HG03521 (cell line): ENCODE results near the gene WDFY1.
"Not testable (repeated sequence)": the region's sequence is repeated elsewhere in the genome, so short reads cannot be mapped to it uniquely, and the experiment has no call there.

ENCODE experiments used
- ATAC-seq: cut with Tn5 transposase; IDR thresholded peaks from one replicate; pipeline ENCODE4 v1.9.1; 2021; ENCODE audit warnings: mild to moderate bottlenecking, moderate library complexity; ENCODE audit not compliant: unreplicated experiment

Gene WDFY1

DNA sequence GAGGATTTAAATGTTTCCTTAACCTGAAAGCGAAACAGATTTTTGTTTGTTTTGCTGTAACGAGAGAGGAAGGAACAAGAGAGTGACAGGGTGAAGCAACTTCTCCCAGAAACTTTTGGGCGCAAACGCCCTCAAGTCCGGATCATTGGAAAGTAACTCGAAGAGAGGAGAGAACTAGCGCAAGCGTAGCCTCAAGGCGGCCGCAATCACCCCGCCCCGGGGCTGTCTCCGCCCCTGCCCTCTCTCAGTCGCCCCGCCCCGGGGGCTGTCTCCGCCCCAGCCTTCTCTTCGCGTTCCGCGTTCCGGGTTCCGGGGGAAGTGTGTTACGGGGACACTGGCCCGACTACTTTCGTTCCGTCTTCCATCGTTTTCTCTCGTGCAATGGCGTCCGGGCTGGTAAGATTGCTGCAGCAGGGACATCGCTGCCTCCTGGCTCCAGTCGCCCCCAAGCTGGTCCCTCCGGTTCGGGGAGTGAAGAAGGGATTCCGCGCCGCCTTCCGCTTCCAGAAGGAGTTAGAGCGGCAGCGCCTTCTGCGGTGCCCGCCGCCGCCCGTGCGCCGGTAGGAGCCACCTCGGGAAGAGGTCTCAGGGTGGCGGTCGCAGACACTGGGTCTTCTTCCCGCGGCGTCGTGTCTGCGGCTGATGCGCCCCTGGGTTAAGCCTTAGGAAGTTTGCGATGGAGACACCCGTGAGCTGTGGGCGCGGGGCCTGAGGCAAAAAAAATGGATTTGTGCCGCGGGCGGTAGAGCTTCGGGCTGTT lies 12.1 kb upstream of the WDFY1 start, which contains the start of gene MRPL44:
Gene MRPL44 (plus strand): TSS at position 372 of the 760 bp plus-strand sequence. CDS start 10 bp downstream, at position 382.
- peak; percentile 90 for ATAC-seq

DNA sequence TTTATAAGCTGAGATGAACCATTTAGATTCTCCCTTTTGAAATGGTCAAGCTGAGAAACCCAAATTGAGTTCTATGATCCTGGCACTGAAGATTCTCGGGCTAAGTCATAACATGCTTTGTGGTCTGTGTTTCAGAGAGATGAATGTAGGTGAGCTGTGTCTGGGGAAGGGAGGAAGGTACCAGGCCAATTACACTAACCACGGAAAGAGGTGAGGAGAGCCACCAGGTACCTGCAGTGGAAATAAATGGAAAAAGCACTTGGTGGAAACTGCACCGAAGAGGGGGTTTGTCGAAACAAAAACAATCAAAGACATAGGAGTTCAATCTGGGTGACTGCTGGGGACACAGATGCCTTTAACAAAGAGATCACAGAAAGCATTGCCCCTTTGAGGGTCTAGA lies 11.2 kb upstream of the WDFY1 start:
- peak; percentile 28 for ATAC-seq

DNA sequence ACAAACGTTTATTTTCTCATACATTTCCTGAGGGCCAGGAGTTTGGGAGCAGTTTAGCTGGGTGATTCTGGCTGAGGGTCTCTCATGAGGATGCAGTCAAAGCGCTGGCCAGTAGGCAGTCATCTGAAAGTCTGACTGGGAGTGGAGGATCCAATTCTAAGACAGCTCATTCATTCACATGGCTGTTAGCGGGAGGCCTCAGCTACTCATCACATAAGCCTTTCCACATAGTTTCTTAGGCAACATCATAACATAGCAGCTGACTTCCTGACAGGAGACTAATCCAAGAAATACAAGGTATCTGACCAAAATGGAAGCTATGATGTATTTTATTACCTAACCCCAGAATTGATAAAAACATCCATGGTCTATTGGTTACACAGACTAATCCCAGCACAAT lies 9.3 kb upstream of the WDFY1 start:
- ATAC-seq = no peak

DNA sequence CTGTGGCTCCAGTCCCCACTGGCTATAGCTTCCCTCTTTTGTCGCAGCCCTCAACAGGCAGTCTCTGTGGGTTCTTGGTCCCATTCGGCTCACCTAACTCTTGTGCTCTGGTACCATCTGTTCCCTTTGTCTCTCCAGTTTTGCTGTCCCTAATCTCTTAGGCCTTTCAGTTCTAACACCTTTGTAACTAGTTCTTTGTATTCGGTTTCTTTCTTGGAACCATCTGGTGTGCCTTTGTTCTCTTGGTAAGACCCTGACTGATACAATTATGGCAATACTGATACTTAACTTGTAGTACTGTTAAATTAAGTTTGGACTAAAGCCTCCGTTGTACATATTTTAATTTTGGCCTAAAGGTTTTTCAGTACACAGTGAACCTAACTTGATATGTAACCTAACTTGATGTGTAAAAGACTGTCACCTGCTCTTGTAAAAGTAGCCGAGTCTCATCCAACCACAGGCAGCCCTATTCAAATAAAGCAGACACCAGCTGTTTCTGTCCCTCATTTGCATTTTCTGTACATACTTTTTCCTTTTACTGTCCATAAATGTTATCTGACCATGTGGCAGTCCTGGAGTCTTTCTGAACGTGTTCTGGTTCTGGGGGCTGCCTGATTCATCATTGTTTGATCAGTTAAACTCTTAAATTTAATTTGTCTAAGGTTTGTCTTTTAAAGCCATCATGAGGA lies 7.3 kb upstream of the WDFY1 start:
- peak; percentile 51 for ATAC-seq

DNA sequence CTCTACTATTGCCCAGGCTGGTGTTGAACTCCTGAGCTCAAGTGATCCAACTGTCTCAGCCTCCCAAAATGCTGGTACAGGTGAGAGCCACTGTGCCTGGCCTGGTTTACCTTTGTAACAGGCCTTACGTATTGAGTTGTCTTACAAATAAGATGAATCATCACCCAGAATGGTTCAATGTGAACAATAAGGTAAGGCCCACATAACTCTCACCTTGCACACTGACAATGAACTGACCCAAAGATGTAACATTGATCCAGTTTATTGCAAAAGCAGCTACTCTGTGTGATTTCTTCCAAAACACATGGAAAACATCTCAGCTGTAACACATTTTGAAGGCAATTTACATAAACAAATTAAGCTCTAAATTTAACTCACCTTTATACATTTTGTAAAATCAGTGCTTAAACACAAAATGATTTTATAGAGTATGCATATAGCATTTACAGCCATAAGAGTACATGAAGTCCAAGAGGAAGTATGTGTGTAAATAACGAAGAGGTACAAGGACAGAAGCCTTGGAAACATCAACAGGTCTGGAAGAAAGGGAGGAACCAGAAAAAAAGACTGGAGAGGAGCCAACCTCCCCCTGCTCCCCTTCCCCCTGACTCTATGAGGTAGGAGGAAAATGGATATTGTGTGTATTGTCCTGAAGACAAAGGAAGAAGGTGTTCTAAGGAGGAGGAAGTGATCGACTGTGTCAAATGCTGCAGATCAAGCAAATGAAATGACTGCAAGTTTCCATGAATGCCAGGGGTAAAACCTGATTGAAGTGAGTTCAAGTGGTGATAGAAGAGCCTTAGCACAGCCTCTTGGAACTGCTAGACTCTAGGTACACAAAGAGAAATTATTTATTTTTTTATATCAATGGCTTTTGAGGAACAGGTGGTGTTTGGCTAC lies 5.6 kb upstream of the WDFY1 start:
- ATAC-seq = no peak

DNA sequence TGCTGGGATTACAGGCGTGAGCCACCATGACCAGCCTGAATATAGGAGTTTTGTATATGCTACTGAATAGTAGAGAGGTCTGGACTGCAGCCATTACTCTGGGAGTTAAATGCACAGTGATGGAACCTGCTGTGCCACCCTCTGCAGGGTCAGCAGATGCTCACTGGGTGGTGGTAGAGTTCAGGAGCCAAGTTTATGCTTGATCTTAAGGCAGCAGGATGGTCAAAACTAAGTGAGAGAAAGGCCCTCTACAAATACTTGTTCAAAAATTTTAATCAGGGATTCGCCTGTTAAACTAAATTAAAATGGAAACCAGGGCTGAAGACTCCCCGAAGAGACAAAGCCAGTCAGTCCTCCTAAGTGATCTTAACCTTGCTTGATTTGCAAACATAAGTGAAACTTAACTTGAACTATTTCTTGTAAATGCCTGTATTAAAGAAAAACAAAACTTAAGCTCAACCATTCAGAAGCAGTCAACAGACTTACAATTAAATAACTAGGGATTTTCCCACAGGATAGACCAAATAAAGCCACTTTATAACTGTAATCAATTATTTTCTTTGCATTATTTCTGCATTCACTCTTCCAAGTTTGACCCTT lies 4.2 kb upstream of the WDFY1 start:
- no peak for ATAC-seq

- ATAC-seq = no peak
Observed at GRCh38 chr2:223947711-223948205, 2.6 kb upstream of the WDFY1 start.

DNA sequence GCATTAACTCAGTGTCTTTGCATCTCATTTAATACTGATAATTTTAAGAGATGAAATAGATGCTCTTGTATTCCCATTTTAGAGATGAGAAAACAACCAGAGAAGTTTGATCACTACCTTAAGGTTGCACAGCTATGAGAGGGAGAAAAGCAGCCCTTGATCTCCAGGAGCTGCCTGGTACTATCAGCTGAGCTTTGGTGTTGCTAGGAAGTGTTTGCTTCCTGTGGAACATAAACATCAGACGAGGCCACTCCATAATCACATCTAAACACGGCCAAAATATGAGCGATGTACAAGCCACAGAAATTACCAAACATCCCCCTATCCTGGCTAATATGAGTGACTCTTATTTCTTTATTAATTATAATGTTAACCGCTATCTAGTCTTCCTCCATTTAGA lies 620 bp upstream of the WDFY1 start:
- no peak for ATAC-seq

DNA sequence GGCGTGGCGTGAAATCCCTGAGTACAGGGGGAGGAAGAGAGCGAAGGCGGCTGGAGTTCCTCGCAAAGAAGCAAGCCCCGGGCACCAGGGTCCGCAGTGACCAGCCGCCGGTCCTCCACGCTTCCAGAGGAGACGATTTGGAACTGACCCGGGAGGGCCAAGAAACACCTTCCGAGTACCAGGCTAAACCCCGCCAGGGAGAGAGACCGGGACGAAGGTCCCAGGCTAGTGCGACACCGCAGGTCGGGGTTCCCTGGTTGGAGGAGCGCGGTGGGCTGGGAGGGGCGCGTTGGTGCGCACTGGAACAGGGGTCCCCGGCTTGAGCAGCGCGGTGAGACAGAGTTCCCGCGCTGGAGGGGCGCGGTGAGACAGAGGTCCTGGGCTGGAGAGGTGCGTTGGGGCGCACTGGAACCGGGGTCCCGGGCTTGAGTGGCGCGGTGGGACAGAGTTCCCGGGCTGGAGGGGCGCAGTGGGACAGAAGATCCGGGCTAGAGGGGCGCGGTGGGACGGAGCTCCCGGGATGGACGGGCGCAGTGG lies 901 bp downstream of the WDFY1 start:
- no peak for ATAC-seq

GRCh38 chr2:223943561-223944008 lies 1.6 kb downstream of the WDFY1 start:
- no peak for ATAC-seq

- ATAC-seq = no peak
Observed at GRCh38 chr2:223943135-223943534, 2.0 kb downstream of the WDFY1 start.

GRCh38 chr2:223941579-223942277 lies 3.4 kb downstream of the WDFY1 start:
- ATAC-seq = peak; percentile 36

- ATAC-seq = not testable (repeated sequence)
Observed at GRCh38 chr2:223939438-223939837, 5.7 kb downstream of the WDFY1 start.

GRCh38 chr2:223937535-223937934 lies 7.6 kb downstream of the WDFY1 start:
- no peak for ATAC-seq

GRCh38 chr2:223936862-223937326 lies 8.2 kb downstream of the WDFY1 start:
- ATAC-seq = no peak

- no peak for ATAC-seq
Observed at GRCh38 chr2:223935459-223936125, 9.5 kb downstream of the WDFY1 start.

DNA sequence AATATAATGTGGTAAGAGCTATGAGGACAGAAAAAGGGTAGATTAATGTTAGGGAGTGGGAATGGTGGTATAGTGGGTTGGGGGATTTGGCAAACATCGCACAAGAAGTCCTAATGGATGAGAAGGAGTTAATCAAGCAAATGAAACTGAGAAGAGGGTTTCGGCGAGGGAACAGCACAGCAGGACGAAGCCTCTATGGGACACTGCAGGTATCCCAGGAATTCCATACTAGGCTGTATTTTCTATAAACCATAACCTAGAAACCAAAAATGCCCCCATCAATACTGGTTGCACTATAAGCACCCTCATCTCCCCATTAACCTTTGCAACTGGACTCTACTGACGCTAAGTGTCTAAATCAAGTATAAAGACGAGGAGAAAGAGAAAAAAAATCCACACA lies 10.3 kb downstream of the WDFY1 start:
- no peak for ATAC-seq

DNA sequence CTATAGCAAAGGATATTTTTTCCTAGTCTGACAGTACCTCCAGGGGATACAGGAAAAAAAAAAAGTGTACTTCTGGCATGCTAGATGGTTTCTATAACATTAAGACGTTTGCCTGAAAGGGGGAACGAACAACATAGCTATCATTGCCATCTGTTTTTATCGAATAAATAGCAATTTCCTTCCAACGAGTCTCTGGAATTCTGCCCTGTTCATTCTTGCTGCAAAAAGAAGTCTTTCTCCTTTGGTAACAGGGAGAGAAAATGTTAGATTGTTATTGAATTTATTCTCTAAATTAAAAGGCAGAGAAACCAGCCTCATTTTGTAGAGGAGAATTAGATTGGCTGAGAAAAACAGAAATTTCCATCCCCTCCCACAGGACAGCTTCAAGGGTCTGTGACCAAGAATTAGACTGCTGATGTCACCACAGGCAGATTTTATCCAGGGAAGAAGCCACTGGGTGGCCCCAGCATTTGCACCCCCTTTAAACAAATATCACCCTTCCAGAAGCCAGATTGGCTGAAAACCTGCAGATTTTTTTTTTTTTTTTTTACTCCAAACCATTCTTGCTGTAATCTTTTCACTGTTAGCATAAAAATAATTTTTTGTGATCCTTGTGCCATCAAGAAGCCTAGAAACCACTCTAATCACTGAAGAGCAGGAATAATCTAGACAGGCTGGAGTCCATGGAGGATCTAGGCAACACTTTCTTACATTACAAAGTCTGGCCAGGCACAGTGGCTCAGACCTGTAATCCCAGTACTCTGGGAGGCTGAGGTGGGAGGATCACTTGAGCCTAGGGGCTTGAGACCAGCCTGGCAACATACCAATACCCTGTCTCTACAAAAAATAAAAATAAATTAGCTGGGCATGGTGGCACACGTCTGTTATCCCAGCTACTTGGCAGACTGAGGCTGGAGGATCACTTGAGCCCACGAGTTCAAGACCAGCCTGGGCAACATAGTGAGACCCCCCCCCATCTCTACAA lies 12.0 kb downstream of the WDFY1 start:
- ATAC-seq = no peak
